IPS-20b (cell line): ENCODE measurements around the gene AP5S1.

Experiments used
- H3K27ac ChIP-seq: one replicate; pipeline ENCODE4 v1.5.1; 2013; ENCODE audit warnings: low read length
- H3K27me3 ChIP-seq: 2 replicates; pipeline ENCODE4 v1.6.1; 2013; ENCODE audit warnings: mild to moderate bottlenecking, low read length, inconsistent platforms; ENCODE audit not compliant: insufficient read depth
- H3K36me3 ChIP-seq: 2 replicates; pipeline ENCODE4 v1.6.1; 2013; ENCODE audit warnings: low read depth, mild to moderate bottlenecking, inconsistent platforms, low read length, moderate library complexity; ENCODE audit not compliant: insufficient read depth
- H3K4me1 ChIP-seq: 2 replicates; pipeline ENCODE4 v1.6.1; 2013; ENCODE audit warnings: mild to moderate bottlenecking, control low read depth, inconsistent platforms, low read length, moderate library complexity; ENCODE audit not compliant: insufficient read depth
- H3K4me3 ChIP-seq: 2 replicates; pipeline ENCODE4 v1.5.1; 2013; ENCODE audit warnings: mild to moderate bottlenecking, low read length, inconsistent platforms
- H3K9ac ChIP-seq: 2 replicates; pipeline ENCODE4 v1.6.1; 2013; ENCODE audit warnings: low read depth, mild to moderate bottlenecking, inconsistent platforms, low read length, moderate library complexity
- H3K9me3 ChIP-seq: 2 replicates; pipeline ENCODE4 v1.6.1; 2013; ENCODE audit warnings: mild to moderate bottlenecking, low read depth, low read length, inconsistent platforms; ENCODE audit not compliant: insufficient read depth

Gene AP5S1

GRCh38 chr20:3854462-3854871, 34.1 kb downstream of the AP5S1 start:
- Histone ChIP-seq H3K4me1 (no peaks in the 10 kb centered on the region), H3K27me3 (no peaks in the 10 kb centered on the region), H3K4me3 (no peak overlapping the region), H3K36me3 (peaks cover 13% of the 10 kb centered on the region), H3K27ac (no peak overlapping the region), H3K9me3 (no peaks in the 10 kb centered on the region), H3K9ac (no peak overlapping the region)

GRCh38 chr20:3857405-3857804, 37.1 kb downstream of the AP5S1 start:
- no peak overlapping the region for H3K27ac ChIP-seq
- H3K9me3 ChIP-seq: no peaks in the 10 kb centered on the region
- H3K9ac ChIP-seq: no peak overlapping the region
- no peaks in the 10 kb centered on the region for H3K4me1 ChIP-seq
- no peaks in the 10 kb centered on the region for H3K27me3 ChIP-seq
- H3K4me3 ChIP-seq: no peak overlapping the region
- peaks cover 25% of the 10 kb centered on the region for H3K36me3 ChIP-seq

GRCh38 chr20:3858689-3859088, 38.3 kb downstream of the AP5S1 start:
- Histone ChIP-seq H3K4me3 (no peak overlapping the region), H3K9me3 (no peaks in the 10 kb centered on the region), H3K27me3 (no peaks in the 10 kb centered on the region), H3K36me3 (peaks cover 38% of the 10 kb centered on the region), H3K27ac (no peak overlapping the region), H3K9ac (no peak overlapping the region), H3K4me1 (no peaks in the 10 kb centered on the region)

- H3K27ac ChIP-seq: no peak overlapping the region
- no peaks in the 10 kb centered on the region for H3K9me3 ChIP-seq
- H3K27me3 ChIP-seq: no peaks in the 10 kb centered on the region
- peaks cover 61% of the 10 kb centered on the region for H3K36me3 ChIP-seq
- no peak overlapping the region for H3K9ac ChIP-seq
- no peak overlapping the region for H3K4me3 ChIP-seq
- H3K4me1 ChIP-seq: no peaks in the 10 kb centered on the region
Measured at GRCh38 chr20:3861191-3861590, 40.8 kb downstream of the AP5S1 start.

- no peak overlapping the region for H3K9ac ChIP-seq
- H3K36me3 ChIP-seq: peaks cover 60% of the 10 kb centered on the region
- no peak overlapping the region for H3K27ac ChIP-seq
- no peak overlapping the region for H3K4me3 ChIP-seq
- no peaks in the 10 kb centered on the region for H3K9me3 ChIP-seq
- no peaks in the 10 kb centered on the region for H3K27me3 ChIP-seq
- H3K4me1 ChIP-seq: no peaks in the 10 kb centered on the region
Measured at GRCh38 chr20:3862333-3862732, 42.0 kb downstream of the AP5S1 start.

GRCh38 chr20:3863317-3863716, 43.0 kb downstream of the AP5S1 start:
- Histone ChIP-seq H3K36me3 (peaks cover 52% of the 10 kb centered on the region), H3K9ac (no peak overlapping the region), H3K27me3 (no peaks in the 10 kb centered on the region), H3K9me3 (no peaks in the 10 kb centered on the region), H3K27ac (no peak overlapping the region), H3K4me1 (no peaks in the 10 kb centered on the region), H3K4me3 (no peak overlapping the region)

GRCh38 chr20:3864518-3864917, 44.2 kb downstream of the AP5S1 start:
- no peaks in the 10 kb centered on the region for H3K9me3 ChIP-seq
- H3K27ac ChIP-seq: no peak overlapping the region
- no peaks in the 10 kb centered on the region for H3K27me3 ChIP-seq
- H3K9ac ChIP-seq: no peak overlapping the region
- H3K4me3 ChIP-seq: no peak overlapping the region
- no peaks in the 10 kb centered on the region for H3K4me1 ChIP-seq
- H3K36me3 ChIP-seq: peaks cover 52% of the 10 kb centered on the region

- H3K9ac ChIP-seq: no peak overlapping the region
- no peak overlapping the region for H3K27ac ChIP-seq
- peaks cover 52% of the 10 kb centered on the region for H3K36me3 ChIP-seq
- no peaks in the 10 kb centered on the region for H3K27me3 ChIP-seq
- no peak overlapping the region for H3K4me3 ChIP-seq
- H3K4me1 ChIP-seq: no peaks in the 10 kb centered on the region
- no peaks in the 10 kb centered on the region for H3K9me3 ChIP-seq
Measured at GRCh38 chr20:3865152-3865886, 45.0 kb downstream of the AP5S1 start.

GRCh38 chr20:3865887-3866407, 45.6 kb downstream of the AP5S1 start:
- Histone ChIP-seq H3K4me1 (no peaks in the 10 kb centered on the region), H3K27me3 (no peaks in the 10 kb centered on the region), H3K4me3 (no peak overlapping the region), H3K9ac (no peak overlapping the region), H3K27ac (no peak overlapping the region), H3K36me3 (peaks cover 52% of the 10 kb centered on the region), H3K9me3 (no peaks in the 10 kb centered on the region)

- no peak overlapping the region for H3K4me3 ChIP-seq
- H3K9me3 ChIP-seq: no peaks in the 10 kb centered on the region
- H3K9ac ChIP-seq: no peak overlapping the region
- no peaks in the 10 kb centered on the region for H3K4me1 ChIP-seq
- no peaks in the 10 kb centered on the region for H3K27me3 ChIP-seq
- no peak overlapping the region for H3K27ac ChIP-seq
- H3K36me3 ChIP-seq: peaks cover 49% of the 10 kb centered on the region
Measured at GRCh38 chr20:3866464-3866863, 46.1 kb downstream of the AP5S1 start.

- no peak overlapping the region for H3K27ac ChIP-seq
- H3K36me3 ChIP-seq: peaks cover 36% of the 10 kb centered on the region
Measured at GRCh38 chr20:3867802-3868201, 47.5 kb downstream of the AP5S1 start.

GRCh38 chr20:3869839-3870634, 49.7 kb downstream of the AP5S1 start:
- H3K27ac ChIP-seq: no peak overlapping the region
- no peaks in the 10 kb centered on the region for H3K27me3 ChIP-seq
- peaks cover 24% of the 10 kb centered on the region for H3K36me3 ChIP-seq
- H3K4me3 ChIP-seq: no peak overlapping the region
- no peaks in the 10 kb centered on the region for H3K4me1 ChIP-seq
- H3K9me3 ChIP-seq: no peaks in the 10 kb centered on the region
- H3K9ac ChIP-seq: no peak overlapping the region

More at GRCh38 chr20:3867802-3868201, 47.5 kb downstream of the AP5S1 start:
- Histone ChIP-seq H3K4me1 (no peaks in the 10 kb centered on the region), H3K27me3 (no peaks in the 10 kb centered on the region), H3K4me3 (no peak overlapping the region), H3K9me3 (no peaks in the 10 kb centered on the region), H3K9ac (no peak overlapping the region)
